Activated T-cell treated with anti-CD3 and anti-CD28 coated beads for 1 hour (primary cell): ENCODE measurements around the gene SEL1L.
"Not testable (repeated sequence)": the region's sequence is repeated elsewhere in the genome, so short reads cannot be mapped to it uniquely, and the experiment has no call there.

Source experiments
- DNase-seq: peaks from one replicate; pipeline ENCODE4 v3.0.0-alpha.2; 2020; ENCODE audit warnings: low read depth

SEL1L gene

DNA sequence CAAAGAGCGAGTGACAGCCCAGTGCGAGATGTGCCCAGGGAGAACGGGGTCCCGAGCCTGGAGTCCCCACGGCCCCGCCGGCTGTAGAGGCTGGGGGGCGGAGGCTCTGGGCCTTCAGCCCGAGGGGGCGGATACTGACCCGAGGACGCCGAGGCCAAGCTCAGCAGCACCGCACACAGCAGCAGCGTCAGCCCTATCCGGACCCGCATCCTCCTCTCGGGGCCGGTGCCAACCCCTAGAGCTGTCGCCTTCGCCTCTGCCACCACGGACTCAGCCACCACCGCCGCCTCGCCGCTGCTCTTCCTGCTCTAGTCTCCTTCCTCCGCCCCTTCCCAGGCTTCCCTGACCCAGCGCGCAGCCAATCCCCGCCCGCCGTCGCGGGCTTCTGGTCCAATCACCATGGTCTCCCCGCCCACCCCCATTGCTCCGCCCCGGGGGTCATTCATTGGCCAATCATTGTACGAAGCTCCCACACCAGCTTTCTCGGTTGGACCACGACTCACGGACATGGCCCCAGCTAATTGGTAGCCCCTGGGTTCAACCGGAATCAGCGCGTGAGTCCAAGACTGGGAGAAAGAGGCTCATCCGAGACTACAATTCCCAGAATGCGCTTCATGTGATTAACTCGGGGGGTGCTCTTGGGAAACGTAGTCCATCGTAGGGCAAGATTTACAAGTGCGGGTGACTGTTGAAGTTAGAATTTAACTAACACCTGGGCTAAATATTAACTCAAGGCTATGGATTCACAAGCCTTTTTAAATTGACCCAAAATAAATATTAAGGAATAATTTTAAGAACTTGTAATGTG, at the start of gene SEL1L:
SEL1L (minus strand) TSS at position 318 of the 808 bp plus-strand sequence; CDS start at position 209, 109 bp downstream.
- peak; percentile 100 for DNase-seq

DNA sequence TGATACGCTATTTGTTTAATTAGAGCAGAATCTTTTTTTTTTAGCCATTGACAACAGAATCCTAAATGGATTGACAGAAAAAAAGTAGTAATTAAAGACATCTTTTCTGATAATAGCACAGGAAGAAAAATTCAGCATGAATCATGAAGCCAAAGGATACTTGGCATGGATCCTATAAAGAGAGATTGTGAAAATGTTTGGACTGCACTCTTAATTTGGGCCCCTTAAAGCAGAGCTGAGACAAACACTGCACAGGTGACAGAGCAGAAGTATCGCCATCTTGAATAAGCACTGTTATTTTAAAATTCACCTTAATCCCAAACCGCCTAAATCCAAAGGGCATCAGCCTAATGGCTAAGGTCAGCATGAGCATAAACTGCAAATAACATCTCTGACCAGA, 48.8 kb upstream of the SEL1L start:
- no peak for DNase-seq

GRCh38 chr14:81579115-81579514, 45.5 kb upstream of the SEL1L start:
- no peak for DNase-seq

GRCh38 chr14:81571437-81571836, 37.8 kb upstream of the SEL1L start:
- DNase-seq = no peak

DNA sequence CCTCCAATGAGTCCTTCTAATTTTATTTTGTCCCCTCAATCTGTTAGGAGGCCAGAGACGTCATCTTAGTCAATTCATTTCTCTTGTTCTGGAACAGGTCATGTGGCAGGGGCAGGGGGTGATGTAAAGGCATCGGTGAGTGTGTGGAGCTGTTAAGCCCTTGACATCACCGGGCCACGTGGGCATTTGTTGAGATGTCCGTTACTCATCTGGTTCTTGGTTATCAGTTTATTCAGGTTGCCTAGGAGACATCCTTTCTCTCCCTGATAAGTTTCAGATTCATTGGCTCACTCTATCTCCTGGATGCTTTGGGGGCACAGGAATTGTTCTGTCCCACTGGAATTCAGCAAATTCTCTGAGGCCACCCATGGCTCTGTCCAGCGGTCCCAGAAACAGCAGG, 33.6 kb upstream of the SEL1L start:
- DNase-seq = no peak

DNA sequence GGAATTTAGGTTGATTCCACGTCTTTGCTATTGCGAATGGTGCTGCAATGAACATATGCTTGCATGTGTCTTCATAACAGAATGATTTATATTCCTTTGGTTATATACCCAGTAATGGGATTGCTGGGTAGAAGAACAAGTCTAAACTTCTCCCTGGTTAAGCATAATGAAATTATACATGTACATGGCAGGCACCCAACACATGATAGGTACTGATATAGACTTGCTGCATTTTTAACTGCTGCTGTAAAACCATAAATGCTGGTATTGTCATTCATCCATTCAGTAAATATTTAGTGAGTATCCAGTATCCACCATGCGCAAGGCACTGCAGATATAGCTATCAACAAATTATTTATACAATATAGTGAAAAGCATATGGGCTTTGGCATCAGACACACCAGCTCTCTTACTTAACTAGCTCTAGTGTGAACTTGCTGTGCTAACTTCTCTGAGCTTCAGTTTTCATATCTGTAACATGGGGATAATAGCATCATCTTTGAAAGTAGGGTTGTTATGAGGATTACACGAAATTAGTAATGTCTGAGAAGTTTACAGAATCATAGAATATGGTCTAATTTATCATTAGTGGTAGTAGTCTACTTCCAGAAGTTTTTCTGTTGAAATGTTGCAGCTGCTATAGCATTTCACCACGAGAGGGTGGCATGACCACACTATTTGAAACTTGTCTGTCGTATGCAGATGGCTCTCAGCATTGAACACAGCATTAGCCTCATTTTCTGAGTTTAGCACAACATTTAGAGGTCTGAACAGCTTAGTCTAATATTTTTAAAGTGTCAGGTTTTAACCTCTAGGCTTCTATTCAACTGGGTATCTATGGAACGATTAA, 32.0 kb upstream of the SEL1L start:
- DNase-seq = no peak

GRCh38 chr14:81562818-81563217, 29.2 kb upstream of the SEL1L start:
- no peak for DNase-seq

GRCh38 chr14:81561084-81561775, 27.6 kb upstream of the SEL1L start:
- no peak for DNase-seq

DNA sequence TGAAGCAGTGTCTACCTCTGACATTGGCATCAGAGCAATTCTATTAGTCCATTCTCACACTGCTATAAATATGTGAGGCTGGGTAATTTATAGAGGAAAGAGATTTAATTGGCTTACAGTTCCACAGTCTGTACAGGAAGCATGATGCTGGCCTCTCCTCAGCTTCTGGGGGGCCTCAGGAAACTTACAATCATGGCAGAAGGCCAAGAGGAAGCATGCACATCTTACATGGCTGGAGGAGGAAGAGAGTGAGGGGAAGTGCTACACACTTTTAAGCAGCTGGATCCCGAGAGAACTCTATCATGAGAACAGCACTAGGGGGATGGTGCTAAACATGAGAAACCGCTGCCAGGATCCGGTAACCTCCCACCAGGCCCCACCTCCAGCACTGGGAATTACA, 25.7 kb upstream of the SEL1L start:
- DNase-seq = no peak

GRCh38 chr14:81557146-81557545, 23.5 kb upstream of the SEL1L start:
- DNase-seq = no peak

DNA sequence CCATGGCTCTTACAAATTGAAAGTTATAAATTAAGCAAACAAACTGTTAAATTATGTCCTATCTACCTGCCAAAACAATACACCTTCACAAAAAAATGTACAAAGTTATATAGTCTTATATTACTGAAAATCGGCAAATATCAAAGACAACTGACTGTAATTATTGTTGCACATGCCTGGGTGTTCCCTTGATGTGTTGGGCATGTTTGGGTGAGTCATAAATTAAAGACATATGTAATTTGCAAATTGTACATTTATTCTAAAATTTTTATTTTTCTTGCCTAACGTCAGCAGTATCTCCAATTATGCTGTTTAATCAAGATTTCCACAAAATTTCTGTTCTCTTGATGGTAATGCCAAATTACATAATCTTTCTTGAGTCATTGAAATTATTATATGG, 22.0 kb upstream of the SEL1L start:
- DNase-seq = no peak

DNA sequence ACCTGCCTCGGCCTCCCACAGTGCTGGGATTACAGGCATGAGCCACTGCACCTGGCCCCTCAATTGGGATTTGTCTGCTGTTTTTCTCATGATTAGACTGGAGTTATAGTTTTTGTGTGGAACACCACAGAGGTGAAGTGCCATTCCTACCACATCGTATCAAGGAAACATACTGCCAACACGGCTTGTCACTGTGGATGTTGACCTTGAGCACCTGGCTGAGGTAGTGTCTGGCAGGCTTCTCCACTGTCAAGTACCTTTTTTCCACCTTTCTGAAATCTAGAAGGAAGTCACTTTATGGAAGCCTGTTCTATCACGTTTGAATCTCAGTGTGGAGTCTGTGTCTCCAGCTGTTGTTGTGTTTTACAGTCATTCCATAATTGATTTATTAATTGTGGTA, 21.4 kb upstream of the SEL1L start:
- no peak for DNase-seq

DNA sequence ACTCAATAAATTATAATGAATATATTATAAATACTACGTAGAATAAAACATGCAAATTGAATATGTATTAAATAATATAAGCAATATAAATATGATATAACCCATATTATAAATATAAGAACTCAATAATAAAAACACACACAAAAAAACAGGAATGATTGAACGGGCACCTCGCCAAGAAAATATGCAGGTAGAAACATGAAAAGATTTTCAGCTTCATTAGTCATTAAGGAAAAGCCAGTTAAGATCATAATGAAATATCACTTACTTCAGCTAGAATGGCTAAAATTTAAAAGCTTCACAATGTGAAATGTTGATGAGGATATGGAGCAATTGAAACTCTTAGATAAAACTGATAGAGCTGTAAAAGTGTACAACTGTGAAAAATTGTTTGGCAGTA, 17.8 kb upstream of the SEL1L start:
- no peak for DNase-seq

GRCh38 chr14:81550001-81550637, 16.5 kb upstream of the SEL1L start:
- DNase-seq = no peak

GRCh38 chr14:81541206-81541605, 7.6 kb upstream of the SEL1L start:
- not testable (repeated sequence) for DNase-seq

GRCh38 chr14:81537193-81537592, 3.5 kb upstream of the SEL1L start:
- DNase-seq = no peak

DNA sequence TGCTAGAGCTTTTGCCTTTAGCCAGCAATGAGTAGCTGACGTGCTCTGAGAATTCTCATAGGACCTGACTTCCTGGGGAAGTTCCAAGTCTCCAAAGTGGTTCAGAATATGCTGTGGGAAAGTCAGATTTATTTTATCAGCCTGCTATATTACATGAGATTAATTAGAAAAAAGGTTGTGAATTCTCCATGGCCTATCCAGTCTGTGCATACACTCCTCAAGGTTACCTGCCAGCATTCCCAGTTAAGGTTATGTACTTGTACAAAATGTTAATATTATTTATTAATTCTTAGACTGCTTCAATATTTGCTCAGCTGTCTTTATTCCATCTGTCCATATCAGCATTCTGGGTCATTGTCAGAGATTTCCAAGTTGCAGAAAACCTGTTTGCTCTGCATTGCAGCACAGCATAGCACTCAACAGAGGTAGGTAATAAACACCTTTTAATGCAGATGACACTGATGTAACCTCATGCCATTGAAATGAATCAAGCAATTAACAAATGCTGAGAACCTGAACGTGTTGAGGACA, 2.7 kb upstream of the SEL1L start:
- no peak for DNase-seq

- no peak for DNase-seq
Measured at GRCh38 chr14:81535396-81536164, 1.9 kb upstream of the SEL1L start.

- DNase-seq = no peak
Measured at GRCh38 chr14:81534510-81535074, 939 bp upstream of the SEL1L start.

DNA sequence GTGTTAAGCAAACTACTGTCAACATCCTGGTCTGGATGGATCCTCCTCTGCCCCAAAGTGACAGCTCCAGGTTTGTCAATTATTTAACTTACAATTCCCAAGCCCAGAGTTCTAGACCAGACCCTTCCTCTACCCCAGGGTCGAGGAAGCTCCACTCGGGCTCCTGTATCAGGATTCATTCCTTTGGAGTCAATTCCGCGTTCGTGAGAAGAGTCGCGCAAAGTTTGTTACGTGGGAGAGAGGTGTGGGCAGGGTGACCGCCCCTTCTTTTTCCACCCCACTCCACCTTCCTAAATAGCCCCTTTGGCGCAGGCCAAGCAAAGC, 479 bp downstream of the SEL1L start:
- no peak for DNase-seq

GRCh38 chr14:81529391-81529790, 4.3 kb downstream of the SEL1L start:
- DNase-seq = no peak
